ENCODE data around the gene PXYLP1. TPM values are rescaled to one million over a fixed set of nuclear protein-coding genes. Genes with fewer than 3 reads are reported as not detected.
A peak's percentile ranks its signal among the peaks of the same experiment; 100 is the strongest.
"Not testable (repeated sequence)": the region's sequence is repeated elsewhere in the genome, so short reads cannot be mapped to it uniquely, and the experiment has no call there.

Gene PXYLP1
- total RNA-seq, 4 donors from 2014 or later: 7.1 to 13.4 (median 10.3) TPM

- Histone ChIP-seq H3K4me1 (peaks cover 10 to 12% of the 10 kb centered on the region in 2 donors), H3K27me3 (no peaks in the 10 kb centered on the region), H3K4me3 (replicated peaks in 1 of 3) (peak overlapping the region; percentile 2 to 63 (median 60)), H3K27ac (peak overlapping the region; percentile 10 to 74 (median 71)), H3K36me3 (no peaks in the 10 kb centered on the region), H3K9me3 (no peaks in the 10 kb centered on the region)
- TF ChIP-seq POLR2A (IDR thresholded peaks at IDR 0.05) (peak; percentile 21 to 72), CTCF (IDR thresholded peaks at IDR 0.05) (peak in 5 of 6 experiments; percentile 45 to 78 (median 63))
- peak; percentile 98 to 99 for DNase-seq
- 8 to 12% methylated on average over 26 to 37 of the region's 43 CpGs for WGBS, 2 donors
- intact Hi-C loops (cut with DNase I): loop anchor here (5.0 kb wide), 1 partner anchor 146 kb away; no protein-coding TSS in a partner anchor
Measured at GRCh38 chr3:141311496-141312353, 80.1 kb downstream of the PXYLP1 start.

GRCh38 chr3:141312354-141313092, 80.9 kb downstream of the PXYLP1 start:
- Histone ChIP-seq H3K36me3 (no peaks in the 10 kb centered on the region), H3K4me1 (peaks cover 7 to 12% of the 10 kb centered on the region in 2 donors), H3K27me3 (no peaks in the 10 kb centered on the region), H3K4me3 (replicated peaks in 1 of 3) (peak overlapping the region in 2 of 3 donors; percentile 60 to 63), H3K9me3 (no peaks in the 10 kb centered on the region), H3K27ac (peak overlapping the region in 1 of 3 donors; percentile 71)
- intact Hi-C loops (cut with DNase I): loop anchor here (5.0 kb wide), 1 partner anchor 145 kb away; no protein-coding TSS in a partner anchor
- 93 to 94% methylated on average over 16 of the region's 16 CpGs for WGBS, 2 donors
- no peak for DNase-seq
- TF ChIP-seq POLR2A (IDR thresholded peaks at IDR 0.05) (no peak), CTCF (IDR thresholded peaks at IDR 0.05) (no peak)

GRCh38 chr3:141313093-141313683, 81.6 kb downstream of the PXYLP1 start:
- no peak for DNase-seq
- no peaks in the 10 kb centered on the region for H3K9me3 ChIP-seq
- peaks cover 6 to 12% of the 10 kb centered on the region in 2 donors for H3K4me1 ChIP-seq
- TF ChIP-seq POLR2A (IDR thresholded peaks at IDR 0.05) (no peak), CTCF (IDR thresholded peaks at IDR 0.05) (no peak)
- intact Hi-C loops (cut with DNase I): loop anchor here (5.0 kb wide), 1 partner anchor 144 kb away; no protein-coding TSS in a partner anchor
- no peak overlapping the region for H3K27ac ChIP-seq
- no peaks in the 10 kb centered on the region for H3K27me3 ChIP-seq
- H3K4me3 ChIP-seq (replicated peaks in 1 of 3): no peak overlapping the region
- no peaks in the 10 kb centered on the region for H3K36me3 ChIP-seq
- 93 to 96% methylated on average over 10 of the region's 10 CpGs for WGBS, 2 donors

- DNase-seq; H3K27ac ChIP-seq; H3K4me3 ChIP-seq (replicated peaks in 1 of 3); H3K36me3 ChIP-seq; H3K9me3 ChIP-seq; H3K27me3 ChIP-seq: not testable (repeated sequence)
- intact Hi-C loops (cut with DNase I): loop anchor here (5.0 kb wide), 1 partner anchor 143 kb away; no protein-coding TSS in a partner anchor
- H3K4me1 ChIP-seq: peaks cover 6 to 12% of the 10 kb centered on the region in 2 donors
- WGBS, 2 donors: 90 to 91% methylated on average over 4 of the region's 4 CpGs
Measured at GRCh38 chr3:141314415-141314814, 82.8 kb downstream of the PXYLP1 start.

DNA sequence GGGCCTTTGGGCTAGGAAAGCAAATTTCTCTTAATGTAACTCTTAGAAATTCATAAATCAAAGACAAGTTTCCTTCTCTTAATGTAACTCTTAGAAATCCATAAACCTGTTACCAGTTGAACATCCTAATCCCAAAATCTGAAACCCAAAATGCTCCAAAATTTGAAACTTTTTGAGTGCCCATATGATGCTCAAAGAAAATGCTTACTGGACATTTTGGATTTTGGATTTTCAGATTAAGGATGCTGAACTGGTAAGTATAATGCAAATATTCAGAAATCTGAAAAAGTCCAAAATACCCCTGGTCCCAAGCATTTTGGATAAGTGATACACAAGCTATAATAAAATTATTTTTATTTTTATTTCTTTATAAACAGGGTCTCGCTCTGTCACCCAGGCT, 85.2 kb downstream of the PXYLP1 start:
- Histone ChIP-seq H3K9me3 (no peaks in the 10 kb centered on the region), H3K27ac (no peak overlapping the region), H3K4me3 (replicated peaks in 1 of 3) (no peak overlapping the region), H3K4me1 (peaks cover 6 to 7% of the 10 kb centered on the region in 2 donors), H3K36me3 (no peaks in the 10 kb centered on the region), H3K27me3 (no peaks in the 10 kb centered on the region)
- DNase-seq: no peak
- intact Hi-C loops (cut with DNase I): no loop called here
- WGBS, 2 donors: 95% methylated on average over 1 of the region's 1 CpG
- TF ChIP-seq CTCF (IDR thresholded peaks at IDR 0.05) (no peak), POLR2A (IDR thresholded peaks at IDR 0.05) (no peak)

Measured in thyroid gland (tissue), 4 donors.